AG20443 (cell line): ENCODE results near the gene ATXN7L3B.
A peak's percentile ranks its signal among the peaks of the same experiment; 100 is the strongest.
"Not testable (repeated sequence)": the region's sequence is repeated elsewhere in the genome, so short reads cannot be mapped to it uniquely, and the experiment has no call there.

Experiments
- DNase-seq: peaks from one replicate; pipeline ENCODE4 v3.0.0; 2012; ENCODE audit warnings: low spot score, mixed read lengths

The ATXN7L3B gene, protein sequence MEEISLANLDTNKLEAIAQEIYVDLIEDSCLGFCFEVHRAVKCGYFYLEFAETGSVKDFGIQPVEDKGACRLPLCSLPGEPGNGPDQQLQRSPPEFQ

GRCh38 chr12:74537707-74538385 is at the start of gene ATXN7L3B:
TSS of gene ATXN7L3B (plus strand) at chr12:74537835. CDS start at chr12:74538113, 278 bp downstream.
- DNase-seq, result peak; percentile 98

DNA sequence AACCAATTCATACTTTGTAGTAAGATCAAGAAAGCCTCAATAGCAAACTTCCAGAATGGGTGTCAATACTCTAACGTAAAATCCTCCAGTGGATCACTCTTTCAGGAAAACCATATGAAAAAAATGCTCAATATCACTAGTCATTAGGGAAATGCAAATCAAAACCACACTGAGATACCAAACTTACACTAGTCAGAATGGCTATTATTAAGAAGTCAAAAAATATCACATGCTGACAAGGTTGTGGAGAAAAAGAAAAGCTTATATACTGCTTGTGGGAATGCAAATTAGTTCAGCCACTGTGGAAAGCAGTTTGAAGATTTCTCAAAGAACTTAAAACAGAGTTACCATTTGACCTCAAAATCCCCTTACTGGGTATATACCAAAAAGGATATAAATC is 49.5 kb upstream of the ATXN7L3B start:
- no peak for DNase-seq

DNA sequence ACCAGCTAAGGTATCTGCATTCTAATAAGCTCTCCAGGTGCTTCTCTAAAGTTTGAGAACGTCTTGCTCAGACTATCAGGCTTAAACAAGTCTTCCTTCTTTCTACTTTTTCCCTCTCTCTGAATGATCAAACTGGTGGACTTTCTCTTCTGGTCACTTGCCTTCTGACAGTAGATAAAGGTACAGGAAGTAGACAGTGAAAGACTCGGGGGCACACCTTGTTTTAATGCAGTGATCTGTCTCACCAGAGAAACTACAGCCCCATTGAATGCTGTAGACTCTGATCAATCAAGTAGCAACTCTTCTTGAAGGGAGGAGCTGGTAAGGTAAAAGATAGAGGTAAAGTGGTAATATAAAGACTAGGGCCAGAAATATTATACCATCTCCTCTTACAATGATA is 48.1 kb upstream of the ATXN7L3B start:
- DNase-seq, result no peak

GRCh38 chr12:74490390-74491064 is 47.1 kb upstream of the ATXN7L3B start:
- DNase-seq, result no peak

DNA sequence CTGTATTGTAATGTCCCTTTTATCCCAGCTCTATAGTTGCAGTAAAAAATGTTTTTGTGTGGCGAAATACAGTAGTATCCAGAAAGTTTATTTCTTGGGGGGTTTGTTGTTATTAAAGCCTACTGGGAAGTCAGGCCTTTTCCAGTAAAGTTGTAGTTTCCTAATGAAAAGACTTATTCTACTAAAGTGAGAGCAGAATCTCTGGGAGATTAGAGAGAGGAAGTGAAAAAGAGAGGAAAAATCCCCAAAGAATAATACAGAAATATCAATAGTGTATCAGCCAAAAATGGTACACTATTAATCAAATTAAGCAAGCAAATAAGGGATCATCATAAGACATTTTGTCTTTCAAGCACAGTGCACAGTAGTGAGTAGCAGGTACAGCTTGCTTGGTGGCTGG is 46.3 kb upstream of the ATXN7L3B start:
- no peak for DNase-seq

GRCh38 chr12:74499192-74499591 is 38.4 kb upstream of the ATXN7L3B start:
- DNase-seq, result no peak

GRCh38 chr12:74508873-74509657 is 28.6 kb upstream of the ATXN7L3B start:
- DNase-seq, result not testable (repeated sequence)

- no peak for DNase-seq
Measured at GRCh38 chr12:74509886-74510285, 27.7 kb upstream of the ATXN7L3B start.

GRCh38 chr12:74514098-74514872 is 23.4 kb upstream of the ATXN7L3B start:
- peak; percentile 5 for DNase-seq

DNA sequence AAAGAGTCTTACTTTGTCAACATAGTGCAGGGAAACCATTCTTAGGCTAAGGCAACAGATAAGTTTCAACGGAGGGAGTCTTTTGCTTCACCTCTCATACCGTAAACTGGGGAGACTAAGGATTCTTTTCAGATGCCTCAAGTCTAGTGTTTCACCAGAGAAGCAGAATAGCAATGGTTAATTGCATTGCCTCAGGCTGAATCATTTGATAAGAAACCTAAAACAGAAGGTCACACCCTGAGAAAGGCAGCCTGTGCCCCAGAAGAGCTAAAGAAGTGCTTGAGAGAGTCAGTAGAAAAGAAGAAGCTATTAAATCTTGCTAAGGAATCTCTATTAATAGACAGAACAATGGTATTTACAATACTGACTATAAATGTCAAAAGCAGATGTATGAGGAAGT is 21.8 kb upstream of the ATXN7L3B start:
- no peak for DNase-seq

DNA sequence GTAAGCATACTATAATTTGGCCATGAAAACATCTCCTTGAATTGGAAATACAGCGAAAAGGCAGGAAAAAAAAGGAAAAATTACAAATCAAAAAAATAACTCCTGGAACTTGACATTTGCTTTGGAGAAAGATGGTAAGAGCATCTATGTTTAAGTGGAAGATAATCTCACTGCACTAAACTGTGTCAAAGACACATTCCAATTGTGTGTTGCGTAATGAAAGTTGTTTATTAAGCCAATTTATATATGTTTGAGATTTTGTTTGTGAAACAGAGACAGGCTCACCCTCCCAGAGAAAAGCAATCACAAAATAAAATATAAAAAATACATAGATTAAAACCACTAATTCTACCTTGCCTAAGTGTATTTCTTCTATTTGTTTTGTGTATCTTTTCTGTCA is 11.1 kb upstream of the ATXN7L3B start:
- no peak for DNase-seq

- no peak for DNase-seq
Measured at GRCh38 chr12:74527491-74527890, 10.1 kb upstream of the ATXN7L3B start.

DNA sequence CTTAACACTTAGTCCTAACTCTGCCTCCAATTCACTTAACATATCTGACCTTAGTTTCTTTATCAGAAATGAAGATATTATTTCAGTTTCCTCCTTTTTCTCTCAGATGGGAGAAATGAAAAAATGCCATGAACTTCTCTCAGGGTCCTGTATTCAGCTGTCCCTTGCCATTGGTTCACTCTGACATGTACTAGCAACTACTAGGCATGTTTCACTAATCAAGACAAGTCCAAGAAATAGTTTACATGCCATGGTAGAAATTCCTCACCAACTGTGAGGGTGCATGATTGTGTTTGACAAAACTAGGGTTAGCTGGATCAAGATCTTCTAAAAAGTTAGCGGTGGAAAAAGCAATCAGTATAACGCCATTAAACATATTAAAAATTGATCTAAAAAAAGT is 7.0 kb upstream of the ATXN7L3B start:
- no peak for DNase-seq

GRCh38 chr12:74535536-74535935 is 2.1 kb upstream of the ATXN7L3B start:
- no peak for DNase-seq

DNA sequence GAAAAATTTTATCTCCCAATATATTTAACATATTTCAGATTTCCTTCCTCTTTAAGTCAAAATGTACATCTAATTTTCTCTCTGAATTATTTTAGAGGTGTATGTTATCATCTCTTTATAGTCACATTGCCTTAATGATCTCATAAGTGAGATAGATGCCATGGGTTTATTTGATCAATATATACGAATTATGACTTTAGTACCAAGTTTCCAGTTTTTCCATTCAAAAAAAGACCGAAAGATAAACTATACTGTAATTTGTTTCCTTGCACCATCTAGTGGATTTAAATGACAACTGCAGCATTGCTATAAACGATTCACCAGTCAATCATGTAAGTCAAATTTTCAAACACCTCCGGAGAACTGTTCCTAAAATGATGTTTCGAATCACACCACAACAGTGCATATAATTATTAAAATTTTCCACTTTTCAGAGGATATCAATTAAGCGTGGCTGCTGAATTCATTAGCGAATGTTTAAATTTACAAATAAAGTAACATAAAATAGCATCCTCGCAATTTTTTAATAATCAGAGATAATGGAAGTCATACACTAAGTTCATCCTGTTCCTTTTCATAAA is 419 bp upstream of the ATXN7L3B start:
- peak; percentile 40 for DNase-seq

- DNase-seq, result no peak
Measured at GRCh38 chr12:74538491-74539258, 1.0 kb downstream of the ATXN7L3B start.

DNA sequence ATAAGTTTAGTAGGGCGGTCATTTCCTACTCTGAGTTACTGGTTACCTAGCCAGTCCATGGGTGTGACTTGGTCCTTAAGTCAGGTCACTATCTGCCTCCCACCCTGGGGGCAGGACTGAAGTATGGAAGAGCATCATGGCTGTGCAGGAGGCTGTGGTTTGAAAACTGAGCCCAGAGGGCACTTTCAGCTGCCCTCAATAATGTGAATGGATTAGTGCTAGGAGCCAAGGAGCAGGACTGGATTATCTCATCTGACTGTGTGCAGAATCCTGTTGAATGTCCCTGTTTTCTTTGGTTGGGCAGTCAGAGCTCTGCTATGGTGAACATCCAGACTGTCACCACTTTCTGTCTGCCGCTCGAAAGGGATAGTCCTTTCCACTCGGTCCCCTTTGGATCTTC is 1.6 kb downstream of the ATXN7L3B start:
- DNase-seq, result no peak

- DNase-seq, result no peak
Measured at GRCh38 chr12:74539765-74540526, 2.3 kb downstream of the ATXN7L3B start.

- DNase-seq, result no peak
Measured at GRCh38 chr12:74541074-74541473, 3.4 kb downstream of the ATXN7L3B start.

DNA sequence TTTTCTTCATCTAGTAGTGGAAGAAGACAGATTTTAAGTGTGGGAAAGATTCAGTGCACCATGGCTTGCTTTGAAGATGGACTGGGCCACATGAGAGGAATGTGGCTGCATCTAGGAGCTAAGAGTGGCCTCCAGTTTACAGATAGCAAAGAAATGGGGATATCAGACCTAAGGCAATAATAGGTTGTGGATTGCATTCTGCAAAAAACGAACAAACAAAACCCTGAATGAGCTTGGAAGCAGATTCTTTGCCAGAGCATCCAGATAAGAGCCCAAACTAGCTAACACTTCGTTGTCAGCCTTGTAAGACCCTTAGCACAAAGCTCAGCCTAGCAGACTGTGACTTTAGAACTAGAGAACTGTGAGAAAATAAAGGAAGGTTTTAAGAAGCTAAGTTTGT is 9.6 kb downstream of the ATXN7L3B start:
- no peak for DNase-seq
